GM19239 (cell line): ENCODE measurements around the gene RNF40.

ENCODE experiments used
- DNase-seq: peaks from one replicate; pipeline ENCODE4 v3.0.0; 2011; ENCODE audit warnings: low spot score; ENCODE audit not compliant: insufficient read length
- FAIRE-seq: peaks from 2 replicates; lab custom pipeline; 2011; peaks lifted over from hg19 to GRCh38; lab: Jason Lieb, UNC

RNF40 gene

GRCh38 chr16:30738984-30739951 lies 22.9 kb upstream of the RNF40 start:
- no peak for DNase-seq
- FAIRE-seq = no peak

DNA sequence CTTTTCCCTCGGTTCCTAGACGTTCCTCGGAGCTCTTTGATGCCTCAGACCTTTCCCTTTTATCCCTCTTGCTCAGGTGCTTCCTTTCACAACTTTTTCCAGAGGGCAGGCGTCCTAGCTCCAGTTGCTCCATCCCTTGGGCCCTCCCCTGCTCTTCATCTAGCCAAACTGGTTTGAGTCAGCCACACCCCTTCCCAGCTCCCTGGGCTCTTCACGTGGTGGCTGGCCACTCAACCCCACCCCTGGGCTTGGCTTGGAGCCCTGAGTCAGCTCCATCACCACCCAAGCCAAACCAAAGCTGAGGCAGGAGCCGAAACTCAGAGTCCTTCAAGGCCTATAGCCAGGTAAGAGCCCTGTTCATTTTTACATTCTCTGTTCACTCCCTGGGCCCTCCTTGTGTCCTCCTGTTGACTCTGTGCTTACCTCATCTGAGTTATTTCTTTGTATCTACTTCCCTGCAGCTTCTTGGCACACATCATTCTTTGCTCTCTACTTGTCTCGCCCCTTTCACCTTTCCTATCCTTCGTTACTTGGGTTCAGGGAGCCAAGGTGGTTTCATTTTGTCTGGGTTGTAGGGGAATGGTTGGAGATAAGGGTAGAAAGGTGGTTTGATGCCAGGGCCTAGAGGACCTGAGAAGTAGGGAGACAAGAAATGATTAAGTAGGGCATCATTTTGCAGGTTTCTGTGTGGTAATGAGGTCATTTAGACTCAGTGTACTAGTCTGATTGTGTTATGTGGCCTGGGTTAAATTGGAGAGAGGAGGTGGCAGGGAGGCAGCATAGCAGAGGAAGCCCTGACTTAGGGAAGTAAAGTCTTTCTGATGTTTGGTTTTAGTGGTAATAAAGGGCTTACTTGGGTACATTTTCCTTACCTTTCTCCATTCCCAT lies 21.5 kb upstream of the RNF40 start:
- DNase-seq (no peak), FAIRE-seq (no peak)

DNA sequence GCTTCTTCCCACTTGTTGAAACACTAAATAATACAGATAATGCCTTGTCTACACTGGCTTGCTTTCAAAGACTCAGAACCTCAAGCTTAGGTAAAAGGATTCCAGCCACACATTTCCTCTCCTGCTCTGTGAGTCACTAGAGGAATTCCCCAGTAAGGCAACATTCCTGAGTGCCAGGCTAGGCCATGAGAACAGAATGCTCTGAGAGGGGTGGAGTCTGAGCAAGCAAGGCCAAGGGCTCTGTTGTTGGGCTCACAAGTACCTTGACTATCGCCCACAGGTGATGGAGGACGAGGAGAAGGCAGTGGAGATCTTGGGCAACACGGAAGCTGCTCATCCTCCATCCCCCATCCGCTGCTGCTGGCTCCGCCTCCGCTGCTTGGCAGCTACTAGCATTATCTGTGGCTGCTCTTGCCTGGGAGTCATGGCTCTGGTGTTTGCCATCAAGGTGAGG lies 20.6 kb upstream of the RNF40 start:
- DNase-seq (no peak), FAIRE-seq (no peak)

DNA sequence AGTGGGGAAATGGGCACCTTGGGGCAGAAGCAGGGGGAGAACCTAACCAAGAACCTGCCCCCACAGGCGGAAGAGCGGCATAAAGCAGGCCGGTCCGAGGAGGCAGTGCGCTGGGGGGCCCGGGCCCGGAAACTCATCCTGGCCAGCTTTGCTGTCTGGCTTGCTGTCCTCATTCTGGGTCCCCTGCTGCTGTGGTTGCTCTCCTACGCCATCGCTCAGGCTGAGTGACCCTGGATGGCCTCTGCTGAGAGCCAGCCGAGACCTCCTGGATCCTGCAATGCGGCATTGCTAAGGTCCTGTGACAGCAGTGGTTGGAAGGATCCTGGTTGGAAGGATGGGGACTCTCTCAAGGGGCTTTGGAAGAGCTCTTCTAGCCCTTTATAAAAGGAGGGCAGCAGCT lies 18.4 kb upstream of the RNF40 start:
- FAIRE-seq = no peak
- no peak for DNase-seq

DNA sequence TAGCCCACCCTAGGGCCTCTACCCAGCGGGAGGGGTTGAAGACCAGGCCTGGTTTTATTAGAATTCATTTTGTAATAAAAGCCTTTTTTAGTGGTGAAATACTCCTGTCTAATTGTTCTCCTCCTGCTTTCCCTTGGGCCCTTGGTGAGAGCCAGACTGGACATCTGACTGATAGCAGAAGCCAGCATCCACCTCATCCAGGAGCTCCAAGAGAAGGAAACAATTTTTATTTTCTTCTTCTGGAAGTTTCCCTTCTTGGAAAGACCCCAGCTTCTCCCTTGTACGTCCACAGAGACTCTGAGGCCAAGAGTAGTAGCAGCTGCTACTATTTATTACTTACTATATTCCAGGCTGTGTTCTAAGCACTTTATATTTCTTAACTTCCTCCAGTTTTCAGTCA lies 17.9 kb upstream of the RNF40 start:
- DNase-seq (no peak), FAIRE-seq (no peak)

DNA sequence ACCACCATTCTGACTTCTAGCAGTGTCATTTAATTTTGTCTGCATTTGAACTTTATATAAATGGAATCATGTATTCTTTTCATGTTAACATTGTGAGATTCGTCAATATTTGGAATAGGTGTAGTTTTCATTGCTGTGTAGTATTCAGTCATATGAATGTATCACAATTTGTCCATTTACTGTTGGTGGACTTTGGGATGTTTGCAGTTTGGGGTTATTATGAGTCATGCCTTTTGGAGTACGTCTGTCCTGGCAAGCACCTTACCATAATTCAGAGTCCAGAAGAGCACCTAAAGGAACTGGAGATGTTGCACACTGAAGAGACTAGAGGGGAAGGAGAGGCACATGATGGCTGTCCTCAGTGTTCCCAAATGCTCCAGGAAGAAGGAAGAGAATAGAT lies 17.0 kb upstream of the RNF40 start:
- DNase-seq (no peak), FAIRE-seq (no peak)

GRCh38 chr16:30746638-30747175 lies 15.4 kb upstream of the RNF40 start:
- DNase-seq = no peak
- no peak for FAIRE-seq

- no peak for DNase-seq
- FAIRE-seq = peak; percentile 44
These were observed 14.8 kb upstream of the RNF40 start for GRCh38 chr16:30747331-30747730.

- FAIRE-seq (peak; percentile 98), DNase-seq (peak; percentile 98)
These were observed 14.1 kb upstream of the RNF40 start, which contains the start of gene PHKG2 for GRCh38 chr16:30747799-30748633. PHKG2 (plus strand) TSS chr16:30748425; CDS start chr16:30748821, 396 bp downstream.

GRCh38 chr16:30748634-30749445 lies 13.3 kb upstream of the RNF40 start:
- DNase-seq (no peak), FAIRE-seq (no peak)

DNA sequence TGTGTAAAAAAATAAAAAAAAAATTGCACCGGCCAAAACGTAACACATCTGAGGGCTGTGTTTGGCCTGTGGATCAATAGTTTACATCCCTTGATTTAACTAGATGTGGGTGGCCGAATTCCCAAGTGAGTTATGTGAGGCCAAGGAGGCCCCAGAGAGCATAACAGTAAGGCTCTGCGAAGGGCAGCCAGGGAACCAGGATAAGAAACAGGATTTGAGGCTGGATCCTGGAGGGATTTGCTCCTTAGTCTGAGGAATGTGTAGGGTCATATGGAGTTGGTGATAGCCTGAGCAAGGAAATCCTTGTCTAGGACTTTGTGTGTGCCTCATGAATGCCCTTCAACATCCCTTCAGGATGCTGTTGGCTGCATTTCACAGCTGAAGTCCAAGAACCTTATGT lies 11.9 kb upstream of the RNF40 start:
- DNase-seq = no peak
- no peak for FAIRE-seq

DNA sequence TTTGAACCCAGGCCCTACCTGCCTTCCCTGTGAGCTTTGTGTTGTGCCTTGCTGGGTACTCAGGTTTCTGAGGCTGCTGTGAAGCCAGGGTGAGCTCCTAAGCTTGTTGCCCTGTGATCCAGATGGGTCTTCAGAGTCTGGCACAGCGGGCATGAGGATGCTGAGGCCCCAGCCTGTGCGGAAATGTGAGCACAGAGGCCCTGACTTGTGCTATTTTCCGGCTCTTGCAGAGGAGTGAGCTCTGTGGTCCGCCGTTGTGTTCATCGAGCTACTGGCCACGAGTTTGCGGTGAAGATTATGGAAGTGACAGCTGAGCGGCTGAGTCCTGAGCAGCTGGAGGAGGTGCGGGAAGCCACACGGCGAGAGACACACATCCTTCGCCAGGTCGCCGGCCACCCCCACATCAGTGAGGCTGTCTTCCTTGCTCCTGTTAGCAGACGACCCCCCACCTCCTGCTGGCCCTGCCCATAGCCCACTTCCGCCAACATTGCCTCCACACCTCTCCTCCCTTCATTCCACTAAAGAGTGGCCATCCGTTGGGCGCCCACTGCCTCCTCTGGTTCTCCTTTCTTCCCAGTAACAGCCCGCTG lies 11.2 kb upstream of the RNF40 start:
- DNase-seq (no peak), FAIRE-seq (no peak)

- no peak for FAIRE-seq
- DNase-seq = no peak
These were observed 8.5 kb upstream of the RNF40 start for GRCh38 chr16:30753596-30753995.

- no peak for DNase-seq
- FAIRE-seq = no peak
These were observed 6.0 kb upstream of the RNF40 start for GRCh38 chr16:30755955-30756780.

DNA sequence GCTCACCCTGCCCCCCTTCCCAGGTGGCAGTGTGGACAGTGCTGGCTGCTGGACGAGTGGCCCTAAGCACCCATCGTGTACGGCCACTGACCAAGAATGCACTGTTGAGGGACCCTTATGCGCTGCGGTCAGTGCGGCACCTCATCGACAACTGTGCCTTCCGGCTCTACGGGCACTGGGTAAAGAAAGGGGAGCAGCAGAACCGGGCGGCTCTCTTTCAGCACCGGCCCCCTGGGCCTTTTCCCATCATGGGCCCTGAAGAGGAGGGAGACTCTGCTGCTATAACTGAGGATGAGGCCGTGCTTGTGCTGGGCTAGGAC lies 5.4 kb upstream of the RNF40 start:
- DNase-seq = no peak
- FAIRE-seq = no peak

DNA sequence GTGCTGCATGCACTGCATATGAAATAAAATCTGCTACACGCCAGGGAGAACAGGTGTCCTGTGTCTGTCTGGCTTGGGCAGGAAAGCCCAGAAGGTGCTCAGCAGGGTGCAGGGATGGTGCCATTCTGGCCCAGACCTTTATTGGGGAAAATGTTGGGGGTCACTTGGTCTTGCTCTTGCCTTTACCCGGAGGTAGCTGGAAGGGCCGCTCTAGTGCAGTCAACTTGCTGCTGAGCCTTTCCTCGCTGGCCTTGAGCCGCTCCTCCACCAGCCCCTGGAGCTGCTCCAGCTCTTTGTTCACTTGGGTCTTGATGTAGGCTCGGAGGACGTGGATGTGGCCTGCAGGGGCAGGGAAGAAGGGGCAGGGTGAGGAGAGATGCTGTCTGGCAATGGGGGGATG lies 4.8 kb upstream of the RNF40 start:
- DNase-seq (no peak), FAIRE-seq (no peak)

GRCh38 chr16:30758988-30759491 lies 3.1 kb upstream of the RNF40 start:
- no peak for FAIRE-seq

More at GRCh38 chr16:30758988-30759491, 3.1 kb upstream of the RNF40 start:
- no peak for DNase-seq
